ENCODE data around the gene LKAAEAR1.
A peak's percentile ranks its signal among the peaks of the same experiment; 100 is the strongest.

LKAAEAR1 gene

DNA sequence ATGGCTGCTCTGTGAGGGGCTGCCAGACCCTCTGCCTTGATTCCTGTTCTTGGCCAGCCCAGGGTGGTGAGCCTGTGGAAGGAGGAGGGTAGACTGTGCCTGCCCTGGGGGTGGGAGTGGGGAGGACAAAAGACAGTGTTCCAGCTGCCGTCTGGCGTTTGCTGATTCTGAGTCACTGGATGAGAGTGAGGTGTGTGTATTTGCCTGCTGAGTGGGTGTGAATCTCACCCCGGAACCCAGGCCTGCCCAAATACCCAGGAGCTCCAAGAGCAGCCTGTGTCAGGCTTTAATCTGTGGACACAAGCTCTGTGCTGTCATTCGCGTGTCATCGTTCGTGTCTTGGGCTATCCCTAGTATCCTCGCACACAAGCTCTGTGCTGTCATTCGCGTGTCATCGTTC is 2.6 kb upstream of the LKAAEAR1 start:
- Histone ChIP-seq H3K79me2 (ENCODE audit: low read length) (no peaks in the 10 kb centered on the region), H2AFZ (ENCODE audit: low read depth, low read length) (no peak overlapping the region), H3K27me3 (ENCODE audit: low read depth, low read length) (peaks cover 24% of the 10 kb centered on the region), H3K36me3 (replicated peaks; ENCODE audit: low read depth, low read length) (no peaks in the 10 kb centered on the region), H3K27ac (ENCODE audit: low read length) (no peak overlapping the region), H4K20me1 (ENCODE audit: insufficient read depth, low read length) (0 out of 2 replicates have a peak, but pooled peaks cover 4% of the 10 kb centered on the region), H3K4me3 (ENCODE audit: low read length) (no peak overlapping the region), H3K4me2 (ENCODE audit: low read length) (no peak overlapping the region), H3K9me3 (ENCODE audit: insufficient read depth, low read length) (no peaks in the 10 kb centered on the region), H3K9ac (ENCODE audit: low read length) (no peak overlapping the region), H3K4me1 (ENCODE audit: low read length) (peaks cover 5% of the 10 kb centered on the region)
- TF ChIP-seq, protein P1, sequence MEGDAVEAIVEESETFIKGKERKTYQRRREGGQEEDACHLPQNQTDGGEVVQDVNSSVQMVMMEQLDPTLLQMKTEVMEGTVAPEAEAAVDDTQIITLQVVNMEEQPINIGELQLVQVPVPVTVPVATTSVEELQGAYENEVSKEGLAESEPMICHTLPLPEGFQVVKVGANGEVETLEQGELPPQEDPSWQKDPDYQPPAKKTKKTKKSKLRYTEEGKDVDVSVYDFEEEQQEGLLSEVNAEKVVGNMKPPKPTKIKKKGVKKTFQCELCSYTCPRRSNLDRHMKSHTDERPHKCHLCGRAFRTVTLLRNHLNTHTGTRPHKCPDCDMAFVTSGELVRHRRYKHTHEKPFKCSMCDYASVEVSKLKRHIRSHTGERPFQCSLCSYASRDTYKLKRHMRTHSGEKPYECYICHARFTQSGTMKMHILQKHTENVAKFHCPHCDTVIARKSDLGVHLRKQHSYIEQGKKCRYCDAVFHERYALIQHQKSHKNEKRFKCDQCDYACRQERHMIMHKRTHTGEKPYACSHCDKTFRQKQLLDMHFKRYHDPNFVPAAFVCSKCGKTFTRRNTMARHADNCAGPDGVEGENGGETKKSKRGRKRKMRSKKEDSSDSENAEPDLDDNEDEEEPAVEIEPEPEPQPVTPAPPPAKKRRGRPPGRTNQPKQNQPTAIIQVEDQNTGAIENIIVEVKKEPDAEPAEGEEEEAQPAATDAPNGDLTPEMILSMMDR (IDR thresholded peaks at IDR 0.05; ENCODE audit: low read depth, low read length) = no peak
- TF ChIP-seq EZH2phosphoT487 (IDR thresholded peaks at IDR 0.05; ENCODE audit: low read depth) = no peak

GRCh38 chr20:64084685-64085152 is 521 bp upstream of the LKAAEAR1 start:
- Histone ChIP-seq H3K4me2 (ENCODE audit: low read length) (no peak overlapping the region), H4K20me1 (ENCODE audit: insufficient read depth, low read length) (no peaks in the 10 kb centered on the region), H3K4me1 (ENCODE audit: low read length) (peaks cover 9% of the 10 kb centered on the region), H3K9ac (ENCODE audit: low read length) (no peak overlapping the region), H3K79me2 (ENCODE audit: low read length) (no peaks in the 10 kb centered on the region), H3K27me3 (ENCODE audit: low read depth, low read length) (peaks cover 24% of the 10 kb centered on the region), H2AFZ (ENCODE audit: low read depth, low read length) (no peak overlapping the region), H3K27ac (ENCODE audit: low read length) (no peak overlapping the region), H3K36me3 (replicated peaks; ENCODE audit: low read depth, low read length) (no peaks in the 10 kb centered on the region), H3K9me3 (ENCODE audit: insufficient read depth, low read length) (no peaks in the 10 kb centered on the region), H3K4me3 (ENCODE audit: low read length) (no peak overlapping the region)
- TF ChIP-seq, protein P1 (IDR thresholded peaks at IDR 0.05; ENCODE audit: low read depth, low read length) = no peak
- no peak for TF ChIP-seq EZH2phosphoT487 (IDR thresholded peaks at IDR 0.05; ENCODE audit: low read depth)

GRCh38 chr20:64083378-64083803 is 807 bp downstream of the LKAAEAR1 start:
- Histone ChIP-seq H3K4me2 (ENCODE audit: low read length) (peak overlapping the region; percentile 90), H3K9me3 (ENCODE audit: insufficient read depth, low read length) (no peaks in the 10 kb centered on the region), H3K27me3 (ENCODE audit: low read depth, low read length) (peaks cover 24% of the 10 kb centered on the region), H2AFZ (ENCODE audit: low read depth, low read length) (no peak overlapping the region; the same call in 1 of the 2 replicates), H3K27ac (ENCODE audit: low read length) (no peak overlapping the region), H3K9ac (ENCODE audit: low read length) (peak overlapping the region; percentile 31; the same call in 1 of the 2 replicates), H3K79me2 (ENCODE audit: low read length) (peaks cover 9% of the 10 kb centered on the region), H3K4me1 (ENCODE audit: low read length) (peaks cover 11% of the 10 kb centered on the region), H4K20me1 (ENCODE audit: insufficient read depth, low read length) (no peaks in the 10 kb centered on the region), H3K4me3 (ENCODE audit: low read length) (peak overlapping the region; percentile 77), H3K36me3 (replicated peaks; ENCODE audit: low read depth, low read length) (no peaks in the 10 kb centered on the region)
- TF ChIP-seq EZH2phosphoT487 (IDR thresholded peaks at IDR 0.05; ENCODE audit: low read depth) = no peak
- TF ChIP-seq, protein P1 (IDR thresholded peaks at IDR 0.05; ENCODE audit: low read depth, low read length) = peak; percentile 57

GRCh38 chr20:64082820-64083377 is 1.3 kb downstream of the LKAAEAR1 start:
- no peak for TF ChIP-seq EZH2phosphoT487 (IDR thresholded peaks at IDR 0.05; ENCODE audit: low read depth)
- TF ChIP-seq, protein P1 (IDR thresholded peaks at IDR 0.05; ENCODE audit: low read depth, low read length) = no peak
- no peaks in the 10 kb centered on the region for H4K20me1 ChIP-seq (ENCODE audit: insufficient read depth, low read length)
- H3K9me3 ChIP-seq (ENCODE audit: insufficient read depth, low read length) = no peaks in the 10 kb centered on the region
- no peak overlapping the region; the same call in 1 of the 2 replicates for H2AFZ ChIP-seq (ENCODE audit: low read depth, low read length)
- peaks cover 16% of the 10 kb centered on the region for H3K4me1 ChIP-seq (ENCODE audit: low read length)
- H3K79me2 ChIP-seq (ENCODE audit: low read length) = peaks cover 14% of the 10 kb centered on the region
- H3K36me3 ChIP-seq (replicated peaks; ENCODE audit: low read depth, low read length) = no peaks in the 10 kb centered on the region
- no peak overlapping the region for H3K27ac ChIP-seq (ENCODE audit: low read length)
- H3K4me3 ChIP-seq (ENCODE audit: low read length) = peak overlapping the region; percentile 77
- H3K9ac ChIP-seq (ENCODE audit: low read length) = peak overlapping the region; percentile 31; the same call in 1 of the 2 replicates
- peak overlapping the region; percentile 90 for H3K4me2 ChIP-seq (ENCODE audit: low read length)
- H3K27me3 ChIP-seq (ENCODE audit: low read depth, low read length) = peaks cover 24% of the 10 kb centered on the region

Data from OCI-LY3 (cell line).